Measurements from ENCODE around the gene RBBP8NL. TPM values are rescaled to one million over a fixed set of nuclear protein-coding genes. Genes with fewer than 3 reads are reported as not detected.

The RBBP8NL gene
- total RNA-seq, 1 experiment from 2014 or later: not detected

- H3K9me3 ChIP-seq (replicated peaks): no peaks in the 10 kb centered on the region
- H3K36me3 ChIP-seq: no peaks in the 10 kb centered on the region
- no peak overlapping the region for H3K27ac ChIP-seq
- H3K27me3 ChIP-seq (replicated peaks): peaks cover 27% of the 10 kb centered on the region
- no peak for DNase-seq (ENCODE audit: low read depth in 1 of 2, low spot score in 2 of 2)
- H3K4me3 ChIP-seq: no peak overlapping the region
- peaks cover 75% of the 10 kb centered on the region for H3K4me1 ChIP-seq (replicated peaks)
Measured at GRCh38 chr20:62364911-62365736, 62.2 kb downstream of the RBBP8NL start.

GRCh38 chr20:62363920-62364851, 63.2 kb downstream of the RBBP8NL start:
- H3K27ac ChIP-seq: no peak overlapping the region
- DNase-seq (ENCODE audit: low read depth in 1 of 2, low spot score in 2 of 2): no peak
- H3K9me3 ChIP-seq (replicated peaks): no peaks in the 10 kb centered on the region
- no peak overlapping the region for H3K4me3 ChIP-seq
- peaks cover 73% of the 10 kb centered on the region for H3K4me1 ChIP-seq (replicated peaks)
- no peaks in the 10 kb centered on the region for H3K36me3 ChIP-seq
- peaks cover 27% of the 10 kb centered on the region for H3K27me3 ChIP-seq (replicated peaks)

- H3K27me3 ChIP-seq (replicated peaks): peaks cover 23% of the 10 kb centered on the region
- H3K4me1 ChIP-seq (replicated peaks): peaks cover 73% of the 10 kb centered on the region
- no peak overlapping the region for H3K27ac ChIP-seq
- no peaks in the 10 kb centered on the region for H3K9me3 ChIP-seq (replicated peaks)
- no peak for DNase-seq (ENCODE audit: low read depth in 1 of 2, low spot score in 2 of 2)
- no peaks in the 10 kb centered on the region for H3K36me3 ChIP-seq
- H3K4me3 ChIP-seq: no peak overlapping the region
Measured at GRCh38 chr20:62362991-62363919, 64.1 kb downstream of the RBBP8NL start.

- Histone ChIP-seq H3K9me3 (replicated peaks) (no peaks in the 10 kb centered on the region), H3K27ac (no peak overlapping the region), H3K4me1 (replicated peaks) (peaks cover 73% of the 10 kb centered on the region), H3K4me3 (no peak overlapping the region), H3K27me3 (replicated peaks) (peaks cover 16% of the 10 kb centered on the region), H3K36me3 (no peaks in the 10 kb centered on the region)
- no peak for DNase-seq (ENCODE audit: low read depth in 1 of 2, low spot score in 2 of 2)
Measured at GRCh38 chr20:62362590-62362940, 64.8 kb downstream of the RBBP8NL start.

- DNase-seq (ENCODE audit: low read depth in 1 of 2, low spot score in 2 of 2): no peak
- H3K27me3 ChIP-seq (replicated peaks): peaks cover 12% of the 10 kb centered on the region
- no peak overlapping the region for H3K4me3 ChIP-seq
- no peaks in the 10 kb centered on the region for H3K36me3 ChIP-seq
- peaks cover 75% of the 10 kb centered on the region for H3K4me1 ChIP-seq (replicated peaks)
- no peak overlapping the region for H3K27ac ChIP-seq
- no peaks in the 10 kb centered on the region for H3K9me3 ChIP-seq (replicated peaks)
Measured at GRCh38 chr20:62361799-62362589, 65.3 kb downstream of the RBBP8NL start.

- no peak for DNase-seq (ENCODE audit: low read depth in 1 of 2, low spot score in 2 of 2)
- H3K27me3 ChIP-seq (replicated peaks): peaks cover 4% of the 10 kb centered on the region
- H3K4me3 ChIP-seq: no peak overlapping the region
- H3K9me3 ChIP-seq (replicated peaks): no peaks in the 10 kb centered on the region
- H3K4me1 ChIP-seq (replicated peaks): peaks cover 73% of the 10 kb centered on the region
- no peak overlapping the region for H3K27ac ChIP-seq
- H3K36me3 ChIP-seq: no peaks in the 10 kb centered on the region
Measured at GRCh38 chr20:62360854-62361798, 66.2 kb downstream of the RBBP8NL start.

Other genes with a start within 250 kb of the RBBP8NL start
- gene MTG2, start 244.5 kb downstream of the RBBP8NL start, total RNA-seq (2014; rRNA removed; shearing (Covaris generic)): 23.9 and 31.4 TPM in 2 replicates
- gene HRH3, start 207.3 kb downstream of the RBBP8NL start, total RNA-seq (2014; rRNA removed; shearing (Covaris generic)): not detected in 2 replicates
- gene OSBPL2, start 189.0 kb downstream of the RBBP8NL start, total RNA-seq (2014; rRNA removed; shearing (Covaris generic)): 10.5 and 14.9 TPM in 2 replicates
- 279 and 361 TPM in 2 replicates for gene ADRM1, start 124.5 kb downstream of the RBBP8NL start, total RNA-seq (2014; rRNA removed; shearing (Covaris generic))
- gene LAMA5, start 60.2 kb downstream of the RBBP8NL start, total RNA-seq (2014; rRNA removed; shearing (Covaris generic)): 3.2 and 3.6 TPM in 2 replicates
- gene RPS21, start 40.4 kb downstream of the RBBP8NL start, total RNA-seq (2014; rRNA removed; shearing (Covaris generic)): 1,057 and 1,367 TPM in 2 replicates
- 6.9 and 14.9 TPM in 2 replicates for gene CABLES2, start 20.3 kb downstream of the RBBP8NL start, total RNA-seq (2014; rRNA removed; shearing (Covaris generic))
- gene GATA5, start 48.5 kb upstream of the RBBP8NL start, total RNA-seq (2014; rRNA removed; shearing (Covaris generic)): not detected in 2 replicates
- 6.0 and 13.3 TPM in 2 replicates for gene SLCO4A1, start 215.0 kb upstream of the RBBP8NL start, total RNA-seq (2014; rRNA removed; shearing (Covaris generic))